Colon (tissue), 2 donors: Measurements from ENCODE around the gene TOM1L1.

Source experiments
- FAIRE-seq: peaks from 2 replicates; lab custom pipeline; 2012; peaks lifted over from hg19 to GRCh38; lab: Jason Lieb, UNC
- donor health status: control.
- donor health status: control.

Gene TOM1L1

DNA sequence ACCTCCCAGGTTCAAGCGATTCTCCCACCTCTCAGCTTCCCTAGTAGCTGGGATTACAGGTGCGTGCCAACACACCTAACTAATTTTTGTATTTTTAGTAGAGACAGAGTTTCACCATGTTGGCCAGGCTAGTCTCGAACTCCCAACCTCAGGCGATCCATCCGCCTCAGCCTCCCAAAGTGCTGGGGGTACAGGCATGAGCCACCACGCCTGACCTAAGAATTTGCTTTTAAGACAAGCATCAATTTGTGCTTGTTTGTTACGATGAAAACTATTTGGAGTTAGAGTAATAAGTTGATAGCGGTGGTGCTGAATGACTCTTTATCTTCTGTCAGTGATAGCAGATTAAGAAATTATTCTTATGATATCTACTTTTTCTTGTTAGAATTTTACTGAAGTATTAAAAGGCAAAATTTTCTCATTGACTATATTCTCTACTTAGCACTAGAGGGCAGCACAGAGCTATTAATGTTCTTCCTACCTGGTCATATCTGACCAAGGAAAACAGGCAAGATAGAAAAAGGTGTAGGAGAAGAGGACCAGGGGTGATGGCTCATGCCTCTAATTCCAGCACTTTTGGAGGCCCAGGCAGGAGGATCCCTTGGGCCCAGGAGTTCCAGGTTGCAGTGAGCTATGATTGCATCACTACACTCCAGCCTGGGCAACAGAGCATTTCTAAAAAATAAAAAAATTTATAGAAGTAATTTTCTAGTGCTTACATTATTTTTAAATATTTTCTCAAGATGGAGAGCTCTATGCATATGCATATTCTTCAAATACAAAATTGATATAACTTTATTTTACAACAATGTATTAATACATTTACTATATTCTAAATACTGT is 92.4 kb downstream of the TOM1L1 start:
- FAIRE-seq: peak; percentile 85

DNA sequence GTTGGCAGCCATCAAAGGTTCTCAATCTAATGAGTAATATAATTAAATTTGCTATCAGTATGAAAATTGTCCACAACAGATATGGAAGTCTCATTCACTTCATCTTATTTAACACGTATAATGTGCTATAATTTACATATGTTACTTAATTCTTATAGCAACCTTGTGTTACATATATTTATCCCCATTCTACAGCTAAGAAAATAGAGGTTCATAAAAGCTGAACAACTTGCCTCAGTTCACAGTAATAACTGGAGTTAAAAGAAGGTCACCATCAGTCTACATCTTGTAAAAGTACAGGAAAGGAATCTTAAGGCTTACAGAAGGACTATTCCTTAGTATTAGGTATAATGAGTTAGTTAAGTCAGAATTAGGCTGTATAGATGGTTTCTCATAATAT is 95.8 kb downstream of the TOM1L1 start:
- FAIRE-seq: no peak

DNA sequence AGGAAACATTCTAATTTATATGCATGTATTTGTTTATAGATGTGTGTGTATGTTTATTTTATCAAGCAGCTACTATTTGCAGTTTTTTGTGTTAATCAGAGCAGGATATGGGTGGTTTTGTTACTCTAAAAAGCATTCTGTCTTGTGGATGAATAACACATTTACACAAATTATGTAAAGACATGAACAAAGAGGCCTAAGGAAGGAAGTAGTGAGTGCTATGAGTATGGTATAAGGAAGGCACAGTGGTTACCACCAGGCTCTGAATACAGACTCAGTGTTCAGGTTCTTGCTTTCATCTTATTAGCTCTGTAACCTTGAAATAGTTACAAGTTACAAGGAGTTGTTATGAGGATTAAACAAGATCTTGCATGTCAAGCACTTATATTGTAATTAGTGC is 101.8 kb downstream of the TOM1L1 start:
- no peak for FAIRE-seq

DNA sequence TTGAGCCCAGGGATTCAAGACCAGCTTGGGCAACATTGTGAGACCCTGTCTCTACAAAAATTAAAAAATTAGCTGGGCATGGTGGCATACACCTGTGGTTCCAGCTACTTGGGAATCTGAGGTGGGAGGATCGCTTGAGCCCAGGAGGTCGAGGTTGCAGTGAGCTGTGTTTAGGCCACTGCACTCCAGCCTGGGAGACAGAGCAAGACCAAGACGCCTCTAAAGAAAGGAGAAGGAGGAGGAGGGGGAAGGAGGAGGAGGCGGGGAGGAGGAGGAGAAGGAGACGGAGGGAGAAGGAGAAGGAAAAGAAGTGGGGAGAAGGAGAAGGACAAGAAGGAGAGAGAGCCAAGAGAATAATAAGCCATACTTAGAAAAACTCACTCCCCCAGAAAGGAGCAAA is 103.8 kb downstream of the TOM1L1 start:
- no peak for FAIRE-seq

DNA sequence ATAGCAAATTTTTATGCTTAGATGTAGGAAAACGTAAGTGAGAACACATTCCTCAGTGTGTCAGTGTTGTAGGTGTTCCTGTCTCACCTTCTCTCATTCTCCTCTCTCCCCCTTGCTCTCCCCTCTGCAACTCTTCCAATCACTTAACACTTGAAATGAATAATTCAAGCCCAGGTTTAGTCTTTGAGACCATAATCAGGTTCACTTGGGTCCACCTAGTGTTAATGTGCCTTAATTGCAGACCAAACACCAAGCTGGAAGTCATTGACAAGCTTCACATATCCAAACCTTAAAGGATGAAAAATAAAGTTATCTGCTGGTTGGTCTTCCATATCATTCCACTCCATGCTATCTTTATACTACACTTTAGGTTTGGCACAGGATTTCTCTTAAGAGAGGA is 104.9 kb downstream of the TOM1L1 start:
- FAIRE-seq: no peak
